Measurements from ENCODE around the gene FGFRL1.

The FGFRL1 gene

DNA sequence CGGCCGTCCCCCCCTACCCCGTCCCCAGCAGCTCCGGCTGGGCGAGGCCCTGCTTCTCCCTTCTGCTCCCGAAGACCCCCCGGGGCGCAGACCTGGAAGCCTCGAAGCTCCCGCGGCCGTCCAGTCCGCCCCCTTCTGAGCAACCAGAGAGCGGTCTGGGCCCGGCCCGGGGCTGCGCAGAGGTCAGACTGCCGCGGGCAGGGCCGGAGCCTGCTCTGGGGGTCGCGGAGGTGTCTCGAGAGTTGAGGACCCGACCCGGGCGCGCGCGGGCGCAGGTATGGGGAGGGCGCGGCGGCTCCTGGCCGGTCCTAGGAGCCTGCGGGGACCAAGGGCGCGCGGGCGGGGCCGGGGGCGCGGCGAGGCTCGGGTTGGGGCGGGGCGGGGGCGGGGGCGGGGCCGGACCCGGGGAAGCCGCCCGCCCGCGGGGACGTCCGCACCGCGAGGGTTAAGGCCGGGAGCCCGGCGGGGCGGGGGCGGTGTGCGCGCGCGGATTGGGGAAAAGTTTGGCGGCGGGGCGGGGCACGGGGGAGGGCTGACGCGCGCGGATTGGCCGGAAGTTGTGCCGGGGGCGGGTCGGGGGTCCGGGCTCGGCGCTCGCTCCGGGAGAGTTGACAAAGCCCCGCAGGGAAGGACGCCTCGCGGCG is at the start of gene FGFRL1:
Gene FGFRL1 (plus strand): TSS at position 605 of the 644 bp plus-strand sequence. CDS start 860 bp downstream, outside the sequence.
- H3K4me3 ChIP-seq (ENCODE audit: low read depth, low read length) = peak within 1 kb of the TSS; percentile 66
- TF ChIP-seq MAX (IDR thresholded peaks at IDR 0.05; ENCODE audit: low read depth, low read length) (no peak), MYC (IDR thresholded peaks at IDR 0.05; ENCODE audit: low read depth, low read length) (no peak), POLR2A (IDR thresholded peaks at IDR 0.05; ENCODE audit: extremely low read depth, insufficient read length) (peak; percentile 49), CTCF (IDR thresholded peaks at IDR 0.05; ENCODE audit: low read depth, low read length) (no peak)
- DNase-seq (ENCODE audit: low read depth) = peak; percentile 97

DNA sequence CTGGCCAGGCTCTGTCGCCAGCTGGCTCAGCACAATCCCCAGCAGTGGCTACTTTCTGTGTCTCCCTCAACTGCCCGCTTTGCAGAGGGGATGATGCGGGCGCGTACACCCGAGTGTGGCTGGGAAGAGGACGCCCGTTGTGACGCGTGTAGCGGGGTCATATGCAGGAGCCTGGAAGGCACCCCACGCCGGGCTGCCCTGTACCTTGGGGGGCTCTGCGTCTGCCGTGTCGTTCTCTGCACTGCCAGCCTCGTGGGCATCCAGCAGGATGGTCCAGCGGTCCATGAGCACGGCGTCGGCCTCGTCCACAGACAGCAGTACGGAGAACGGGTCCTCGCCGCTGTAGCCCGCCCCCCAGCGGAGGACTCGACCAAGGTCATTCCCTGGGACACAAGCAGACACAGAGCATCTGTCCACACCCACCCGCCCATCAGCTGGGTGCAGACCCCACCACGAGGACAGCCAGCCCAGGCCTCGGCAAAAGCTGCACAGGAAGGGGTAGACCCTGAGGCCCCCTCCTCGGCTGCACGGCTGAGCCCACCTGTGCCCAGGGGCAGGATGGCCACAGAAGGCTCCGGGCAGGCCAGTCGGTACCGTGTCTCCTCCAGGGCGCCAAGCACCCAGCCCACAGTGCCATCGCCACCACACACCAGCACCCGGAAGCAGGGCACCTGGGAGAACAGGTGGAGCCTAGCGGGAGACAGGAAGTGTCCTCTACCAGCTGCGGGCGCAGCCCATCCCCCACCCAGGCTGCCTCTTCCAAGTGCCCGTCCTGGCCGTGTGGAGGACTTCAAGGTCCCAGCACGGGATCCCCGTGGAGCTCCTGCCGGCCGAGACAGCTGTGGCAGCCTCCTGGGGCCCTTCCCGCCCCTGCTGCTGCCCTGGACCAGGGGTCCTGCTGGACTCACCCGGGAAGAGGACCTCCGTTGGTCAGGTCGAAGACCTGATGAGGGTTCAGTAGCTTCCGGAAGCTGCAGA is 48.9 kb upstream of the FGFRL1 start:
- H3K4me3 ChIP-seq (ENCODE audit: low read depth, low read length) = no peak overlapping the region
- TF ChIP-seq CTCF (IDR thresholded peaks at IDR 0.05; ENCODE audit: low read depth, low read length) (no peak), MYC (IDR thresholded peaks at IDR 0.05; ENCODE audit: low read depth, low read length) (no peak), POLR2A (IDR thresholded peaks at IDR 0.05; ENCODE audit: extremely low read depth, insufficient read length) (no peak)
- no peak for DNase-seq (ENCODE audit: low read depth)

DNA sequence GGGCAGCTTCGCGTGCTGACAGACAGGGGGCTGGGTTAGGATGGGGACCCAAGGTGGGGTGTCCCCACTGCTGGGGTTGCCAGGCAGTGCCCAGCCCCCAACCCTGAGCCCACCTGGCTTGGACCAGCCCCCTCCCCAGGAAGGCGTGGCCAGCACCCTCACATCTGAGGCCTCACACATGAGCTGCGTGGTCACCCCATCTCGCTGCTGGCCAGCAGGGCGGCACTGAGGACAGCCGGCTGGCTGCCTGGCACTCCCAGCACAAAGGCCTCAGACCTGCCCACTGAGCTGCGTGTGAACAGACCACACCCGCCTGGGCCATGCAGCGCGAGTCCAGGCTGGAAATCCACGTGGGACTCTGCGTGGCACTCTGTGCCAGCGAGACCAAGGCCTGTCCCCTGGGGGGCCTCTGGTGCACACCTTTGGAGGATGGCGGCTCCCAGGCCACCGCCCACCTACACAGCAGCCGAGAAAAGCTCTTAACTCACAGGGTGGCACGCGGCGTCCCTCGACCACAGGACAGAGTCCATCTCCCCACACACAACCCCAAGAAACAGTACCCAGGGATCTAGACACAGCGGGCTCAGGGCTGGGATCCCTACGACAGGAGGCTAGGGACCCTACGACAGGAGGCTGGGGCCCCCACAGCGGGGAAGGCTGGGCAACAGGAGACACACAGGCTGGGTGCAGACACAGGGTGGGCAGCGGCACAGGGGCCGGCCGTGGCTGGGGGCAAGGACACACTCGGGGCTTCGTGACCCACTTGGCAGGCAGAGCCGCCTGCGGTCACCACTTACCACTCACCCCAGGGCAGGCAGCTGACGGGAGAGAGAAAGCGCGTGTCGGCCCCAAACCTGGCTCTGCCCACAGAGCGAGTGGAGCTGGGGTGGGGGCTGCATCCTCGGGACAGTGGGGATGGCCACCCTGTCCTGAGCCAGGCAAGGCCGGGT is 47.9 kb upstream of the FGFRL1 start:
- no peak for DNase-seq (ENCODE audit: low read depth)
- TF ChIP-seq MAX (IDR thresholded peaks at IDR 0.05; ENCODE audit: low read depth, low read length) (no peak), POLR2A (IDR thresholded peaks at IDR 0.05; ENCODE audit: extremely low read depth, insufficient read length) (no peak), CTCF (IDR thresholded peaks at IDR 0.05; ENCODE audit: low read depth, low read length) (no peak), MYC (IDR thresholded peaks at IDR 0.05; ENCODE audit: low read depth, low read length) (no peak)
- no peak overlapping the region for H3K4me3 ChIP-seq (ENCODE audit: low read depth, low read length)

DNA sequence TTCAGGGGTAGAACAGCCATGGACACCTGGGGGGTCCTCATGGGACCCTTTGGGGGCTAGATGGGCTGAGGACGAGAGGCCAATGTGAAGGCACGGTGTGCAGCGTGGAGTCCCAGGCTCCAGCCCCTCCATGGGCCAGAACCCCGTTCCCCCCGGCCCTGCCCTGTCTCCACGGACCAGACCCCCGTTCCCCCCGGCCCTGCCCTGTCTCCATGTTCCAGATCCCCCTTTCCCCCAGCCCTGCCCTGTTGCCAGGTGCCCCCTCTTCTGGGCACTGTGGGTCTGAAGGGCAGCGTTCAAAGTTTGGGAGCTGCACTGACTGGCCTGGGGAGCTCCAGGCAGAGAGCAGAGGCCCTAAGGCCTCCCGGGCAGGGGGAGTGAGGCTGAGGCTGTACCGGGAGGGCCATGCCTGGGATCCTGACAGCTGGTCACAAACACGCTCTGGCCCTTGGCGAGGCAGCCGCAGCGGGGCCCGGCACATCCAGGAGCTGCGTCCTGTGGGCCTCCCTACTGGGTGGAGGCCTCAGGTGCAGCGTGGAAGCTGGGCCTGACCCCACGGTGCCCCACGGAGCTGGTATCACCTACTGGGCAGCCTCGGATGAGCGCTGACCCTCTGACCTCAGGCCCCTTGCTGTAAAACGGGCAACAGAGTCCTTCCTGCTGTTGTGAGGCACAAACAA is 46.9 kb upstream of the FGFRL1 start:
- TF ChIP-seq POLR2A (IDR thresholded peaks at IDR 0.05; ENCODE audit: extremely low read depth, insufficient read length) (no peak), MAX (IDR thresholded peaks at IDR 0.05; ENCODE audit: low read depth, low read length) (no peak), CTCF (IDR thresholded peaks at IDR 0.05; ENCODE audit: low read depth, low read length) (no peak), MYC (IDR thresholded peaks at IDR 0.05; ENCODE audit: low read depth, low read length) (no peak)
- no peak overlapping the region for H3K4me3 ChIP-seq (ENCODE audit: low read depth, low read length)
- no peak for DNase-seq (ENCODE audit: low read depth)

Data from NB4 (cell line).